WTC11 (cell line): ENCODE data around the gene NETO1. TPM values are rescaled to one million over a fixed set of nuclear protein-coding genes. Genes with fewer than 3 reads are reported as not detected.

Experiments used
- ARID4B ChIP-seq: sonication (generic); formaldehyde crosslinking; IDR thresholded peaks from 2 replicates; pipeline ENCODE4 v1.8.0; 2023; ENCODE audit warnings: missing genetic modification reagents, mild to moderate bottlenecking, borderline replicate concordance
- ATF1 ChIP-seq: sonication (generic); formaldehyde crosslinking; IDR thresholded peaks from 2 replicates; pipeline ENCODE4 v1.8.1; 2023; ENCODE audit warnings: mild to moderate bottlenecking, moderate library complexity, missing genetic modification reagents
- FOXJ3 ChIP-seq: sonication (generic); formaldehyde crosslinking; IDR thresholded peaks from 2 replicates; pipeline ENCODE4 v1.9.0; 2021; ENCODE audit warnings: missing genetic modification reagents, mild to moderate bottlenecking, borderline replicate concordance
- HMGA2 ChIP-seq: fragments of 250-450 bp; sonication (Bioruptor Pico); IDR thresholded peaks from 2 replicates; pipeline ENCODE4 v1.4.0; 2021; ENCODE audit warnings: mild to moderate bottlenecking, moderate library complexity
- HMGXB4 ChIP-seq: sonication (generic); formaldehyde crosslinking; IDR thresholded peaks from 2 replicates; pipeline ENCODE4 v1.8.1; 2023; ENCODE audit warnings: mild to moderate bottlenecking, moderate library complexity, missing genetic modification reagents
- IRF2 ChIP-seq: sonication (generic); formaldehyde crosslinking; IDR thresholded peaks from 2 replicates; pipeline ENCODE4 v1.8.0; 2022; ENCODE audit warnings: low read depth, missing genetic modification reagents, borderline replicate concordance
- MAX ChIP-seq: sonication (generic); formaldehyde crosslinking; IDR thresholded peaks from 2 replicates; pipeline ENCODE4 v1.8.0; 2022; ENCODE audit warnings: mild to moderate bottlenecking, missing genetic modification reagents
- MYBL2 ChIP-seq: sonication (generic); formaldehyde crosslinking; IDR thresholded peaks from 2 replicates; pipeline ENCODE4 v1.8.1; 2023; ENCODE audit warnings: mild to moderate bottlenecking, moderate library complexity, missing genetic modification reagents
- NFATC4 ChIP-seq: fragments of 250-450 bp; sonication (Bioruptor Pico); IDR thresholded peaks from 2 replicates; pipeline ENCODE4 v1.9.0; 2021; ENCODE audit warnings: mild to moderate bottlenecking
- NR1H2 ChIP-seq: sonication (generic); formaldehyde crosslinking; IDR thresholded peaks from 2 replicates; pipeline ENCODE4 v1.9.0; 2021; ENCODE audit warnings: mild to moderate bottlenecking, moderate library complexity, missing genetic modification reagents
- NR3C1 ChIP-seq: sonication (generic); formaldehyde crosslinking; conservative IDR thresholded peaks from 2 replicates; pipeline ENCODE4 v1.8.1; 2023; ENCODE audit warnings: low read depth, mild to moderate bottlenecking, missing genetic modification reagents
- OVOL2 ChIP-seq: fragments of 250-450 bp; sonication (Bioruptor Pico); IDR thresholded peaks from 2 replicates; pipeline ENCODE4 v1.9.0; 2021; ENCODE audit warnings: mild to moderate bottlenecking, borderline replicate concordance
- PREB ChIP-seq: sonication (generic); formaldehyde crosslinking; IDR thresholded peaks from 2 replicates; pipeline ENCODE4 v1.8.1; 2022; ENCODE audit warnings: mild to moderate bottlenecking, missing genetic modification reagents, moderate library complexity, borderline replicate concordance
- RELA ChIP-seq: sonication (generic); formaldehyde crosslinking; IDR thresholded peaks from 2 replicates; pipeline ENCODE4 v1.8.1; 2022; ENCODE audit warnings: missing genetic modification reagents, mild to moderate bottlenecking, borderline replicate concordance
- SMAD3 ChIP-seq: sonication (generic); formaldehyde crosslinking; IDR thresholded peaks from 2 replicates; pipeline ENCODE4 v1.8.0; 2022; ENCODE audit warnings: missing genetic modification reagents, mild to moderate bottlenecking, borderline replicate concordance
- TEAD4 ChIP-seq: sonication (generic); formaldehyde crosslinking; IDR thresholded peaks from 2 replicates; pipeline ENCODE4 v1.8.0; 2022; ENCODE audit warnings: mild to moderate bottlenecking, missing genetic modification reagents
- TP53 ChIP-seq: sonication (generic); formaldehyde crosslinking; IDR thresholded peaks from 2 replicates; pipeline ENCODE4 v1.8.1; 2023; ENCODE audit warnings: mild to moderate bottlenecking, missing genetic modification reagents
- ZNF281 ChIP-seq: sonication (generic); formaldehyde crosslinking; IDR thresholded peaks from 2 replicates; pipeline ENCODE4 v1.8.0; 2023; ENCODE audit warnings: mild to moderate bottlenecking, missing genetic modification reagents
- ZNF396 ChIP-seq: fragments of 250-450 bp; sonication (Bioruptor Pico); IDR thresholded peaks from 2 replicates; pipeline ENCODE4 v1.8.0; 2021; ENCODE audit warnings: mild to moderate bottlenecking, moderate library complexity, borderline replicate concordance
- ZNF532 ChIP-seq: fragments of 250-450 bp; sonication (Bioruptor Pico); IDR thresholded peaks from 2 replicates; pipeline ENCODE4 v1.9.0; 2021; ENCODE audit warnings: mild to moderate bottlenecking, borderline replicate concordance
- total RNA-seq: library from RNA; stranded (reverse); gene quantifications from 3 replicates; pipeline ENCODE4 v1.2.3, GENCODE V29; 2021
- TF ChIP-seq, protein P1 (sequence below): sonication (generic); formaldehyde crosslinking; IDR thresholded peaks from 2 replicates; pipeline ENCODE4 v1.8.0; 2022; ENCODE audit warnings: mild to moderate bottlenecking, missing genetic modification reagents
- TF ChIP-seq, protein P2 (sequence below): sonication (generic); formaldehyde crosslinking; IDR thresholded peaks from 2 replicates; pipeline ENCODE4 v1.8.1; 2022; ENCODE audit warnings: missing genetic modification reagents, borderline replicate concordance

NETO1 gene
- total RNA-seq, 1 experiment from 2014 or later: 33.1 TPM

GRCh38 chr18:72830109-72830508 is 37.7 kb downstream of the NETO1 start (continued):
- TF ChIP-seq ARID4B (CRISPR knock-in tag) (peak; percentile 69; the same call in 1 of the 2 replicates), ZNF532 (no peak), TP53 (CRISPR knock-in tag) (0 out of 2 replicates have a peak, but pooled peaks have one; percentile 69), MAX (CRISPR knock-in tag) (peak; percentile 35; the same call in 1 of the 2 replicates), TEAD4 (CRISPR knock-in tag) (peak; percentile 61; the same call in 1 of the 2 replicates), MYBL2 (no peak), FOXJ3 (no peak), NR1H2 (CRISPR knock-in tag) (no peak), ATF1 (no peak), NFATC4 (CRISPR knock-in tag) (no peak), SMAD3 (CRISPR knock-in tag) (no peak), HMGA2 (CRISPR knock-in tag) (no peak), ZNF396 (no peak), NR3C1 (CRISPR knock-in tag) (no peak), PREB (CRISPR knock-in tag) (no peak), IRF2 (CRISPR knock-in tag) (no peak), OVOL2 (CRISPR knock-in tag) (no peak), HMGXB4 (CRISPR knock-in tag) (no peak), RELA (no peak), ZNF281 (no peak)
- TF ChIP-seq, protein P1, sequence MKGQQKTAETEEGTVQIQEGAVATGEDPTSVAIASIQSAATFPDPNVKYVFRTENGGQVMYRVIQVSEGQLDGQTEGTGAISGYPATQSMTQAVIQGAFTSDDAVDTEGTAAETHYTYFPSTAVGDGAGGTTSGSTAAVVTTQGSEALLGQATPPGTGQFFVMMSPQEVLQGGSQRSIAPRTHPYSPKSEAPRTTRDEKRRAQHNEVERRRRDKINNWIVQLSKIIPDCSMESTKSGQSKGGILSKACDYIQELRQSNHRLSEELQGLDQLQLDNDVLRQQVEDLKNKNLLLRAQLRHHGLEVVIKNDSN (CRISPR knock-in tag): no peak
- TF ChIP-seq, protein P2, sequence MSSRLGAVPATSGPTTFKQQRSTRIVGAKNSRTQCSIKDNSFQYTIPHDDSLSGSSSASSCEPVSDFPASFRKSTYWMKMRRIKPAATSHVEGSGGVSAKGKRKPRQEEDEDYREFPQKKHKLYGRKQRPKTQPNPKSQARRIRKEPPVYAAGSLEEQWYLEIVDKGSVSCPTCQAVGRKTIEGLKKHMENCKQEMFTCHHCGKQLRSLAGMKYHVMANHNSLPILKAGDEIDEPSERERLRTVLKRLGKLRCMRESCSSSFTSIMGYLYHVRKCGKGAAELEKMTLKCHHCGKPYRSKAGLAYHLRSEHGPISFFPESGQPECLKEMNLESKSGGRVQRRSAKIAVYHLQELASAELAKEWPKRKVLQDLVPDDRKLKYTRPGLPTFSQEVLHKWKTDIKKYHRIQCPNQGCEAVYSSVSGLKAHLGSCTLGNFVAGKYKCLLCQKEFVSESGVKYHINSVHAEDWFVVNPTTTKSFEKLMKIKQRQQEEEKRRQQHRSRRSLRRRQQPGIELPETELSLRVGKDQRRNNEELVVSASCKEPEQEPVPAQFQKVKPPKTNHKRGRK (CRISPR knock-in tag): no peak
